ENCODE measurements around the gene IFITM1.
"Not testable (repeated sequence)": the region's sequence is repeated elsewhere in the genome, so short reads cannot be mapped to it uniquely, and the experiment has no call there.

The IFITM1 gene

DNA sequence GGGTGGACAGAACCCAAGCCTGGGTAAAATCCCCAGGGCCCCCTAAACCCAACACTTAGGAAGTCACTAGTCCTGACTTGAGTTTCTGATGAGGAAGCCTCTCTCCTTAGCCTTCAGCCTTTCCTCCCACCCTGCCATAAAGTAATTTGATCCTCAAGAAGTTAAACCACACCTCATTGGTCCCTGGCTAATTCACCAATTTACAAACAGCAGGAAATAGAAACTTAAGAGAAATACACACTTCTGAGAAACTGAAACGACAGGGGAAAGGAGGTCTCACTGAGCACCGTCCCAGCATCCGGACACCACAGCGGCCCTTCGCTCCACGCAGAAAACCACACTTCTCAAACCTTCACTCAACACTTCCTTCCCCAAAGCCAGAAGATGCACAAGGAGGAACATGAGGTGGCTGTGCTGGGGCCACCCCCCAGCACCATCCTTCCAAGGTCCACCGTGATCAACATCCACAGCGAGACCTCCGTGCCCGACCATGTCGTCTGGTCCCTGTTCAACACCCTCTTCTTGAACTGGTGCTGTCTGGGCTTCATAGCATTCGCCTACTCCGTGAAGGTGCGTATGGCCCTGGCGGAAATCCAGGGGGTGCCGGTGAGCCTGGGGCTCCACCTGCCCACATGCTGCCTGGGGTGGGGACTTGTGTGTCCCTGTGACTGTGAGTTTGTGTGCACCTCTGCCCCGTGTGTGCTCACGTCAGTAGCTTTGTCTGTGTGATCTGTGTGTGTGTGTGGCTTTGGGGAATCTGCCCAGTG lies at the start of gene IFITM1:
TSS of gene IFITM1 (plus strand) at position 254 of the 767 bp plus-strand sequence. CDS start at position 385, 131 bp downstream.
- FAIRE-seq = no peak

GRCh38 chr11:266676-267439 lies 47.0 kb upstream of the IFITM1 start:
- no peak for FAIRE-seq

DNA sequence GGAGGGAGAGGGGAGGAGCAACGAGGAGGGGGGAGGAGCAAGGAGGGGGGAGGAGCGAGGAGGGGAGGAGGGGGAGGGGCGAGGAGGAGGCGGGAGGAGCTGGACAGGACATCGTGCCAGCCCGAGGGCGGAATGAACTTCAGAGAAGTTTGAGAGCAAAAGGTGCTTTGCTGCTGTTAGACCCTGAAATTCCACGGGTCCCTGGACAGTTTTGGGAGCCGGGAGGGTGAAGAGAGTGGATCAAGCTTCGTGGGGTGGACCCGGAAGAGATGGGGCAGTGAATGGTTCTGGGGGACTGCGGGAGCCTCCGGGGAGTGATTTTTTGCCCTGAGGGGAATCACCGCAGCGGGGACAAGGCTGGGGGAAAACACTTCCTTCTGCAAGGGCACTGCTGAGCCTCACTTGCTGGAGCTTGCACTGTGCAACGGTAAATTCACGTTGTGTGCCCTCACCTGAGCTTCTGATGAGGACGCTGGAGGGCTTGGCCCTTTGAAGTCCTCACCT lies 46.3 kb upstream of the IFITM1 start:
- no peak for FAIRE-seq

GRCh38 chr11:268716-269145 lies 45.1 kb upstream of the IFITM1 start:
- FAIRE-seq = not testable (repeated sequence)

DNA sequence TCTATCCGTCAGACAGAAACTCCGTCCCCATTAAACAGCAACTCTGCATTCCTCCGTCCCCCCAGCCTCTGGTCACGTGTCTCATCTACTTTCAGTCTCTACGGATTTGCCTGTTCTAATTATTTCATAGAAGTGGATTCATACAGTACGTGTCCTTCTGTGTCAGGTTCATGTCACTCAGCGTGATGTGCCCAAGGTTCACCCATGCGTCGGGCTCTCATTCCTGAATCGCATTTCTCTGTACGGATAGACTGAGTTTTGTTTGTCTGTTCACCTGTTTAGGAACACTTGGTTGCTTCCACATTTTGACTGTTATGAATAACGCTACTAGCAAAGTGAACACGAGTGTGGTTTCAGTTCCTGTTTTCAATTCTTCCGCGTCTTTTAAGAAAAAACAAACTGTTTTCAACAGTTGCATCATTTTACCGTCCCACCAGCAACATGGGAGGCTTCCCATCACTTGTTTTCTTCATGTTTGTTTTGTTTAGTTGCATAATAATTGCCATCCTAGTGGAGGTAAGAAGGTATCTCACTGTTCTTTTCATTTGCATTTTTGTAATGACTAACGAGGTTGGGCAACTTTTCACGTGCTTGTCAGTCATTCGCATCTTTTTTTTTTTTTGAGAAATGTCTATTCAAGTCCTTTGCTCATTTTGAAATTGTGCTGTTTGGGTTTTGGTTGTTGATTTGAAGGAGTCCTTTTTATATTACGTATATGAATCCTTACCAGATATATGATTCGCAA lies 44.5 kb upstream of the IFITM1 start:
- FAIRE-seq = no peak

DNA sequence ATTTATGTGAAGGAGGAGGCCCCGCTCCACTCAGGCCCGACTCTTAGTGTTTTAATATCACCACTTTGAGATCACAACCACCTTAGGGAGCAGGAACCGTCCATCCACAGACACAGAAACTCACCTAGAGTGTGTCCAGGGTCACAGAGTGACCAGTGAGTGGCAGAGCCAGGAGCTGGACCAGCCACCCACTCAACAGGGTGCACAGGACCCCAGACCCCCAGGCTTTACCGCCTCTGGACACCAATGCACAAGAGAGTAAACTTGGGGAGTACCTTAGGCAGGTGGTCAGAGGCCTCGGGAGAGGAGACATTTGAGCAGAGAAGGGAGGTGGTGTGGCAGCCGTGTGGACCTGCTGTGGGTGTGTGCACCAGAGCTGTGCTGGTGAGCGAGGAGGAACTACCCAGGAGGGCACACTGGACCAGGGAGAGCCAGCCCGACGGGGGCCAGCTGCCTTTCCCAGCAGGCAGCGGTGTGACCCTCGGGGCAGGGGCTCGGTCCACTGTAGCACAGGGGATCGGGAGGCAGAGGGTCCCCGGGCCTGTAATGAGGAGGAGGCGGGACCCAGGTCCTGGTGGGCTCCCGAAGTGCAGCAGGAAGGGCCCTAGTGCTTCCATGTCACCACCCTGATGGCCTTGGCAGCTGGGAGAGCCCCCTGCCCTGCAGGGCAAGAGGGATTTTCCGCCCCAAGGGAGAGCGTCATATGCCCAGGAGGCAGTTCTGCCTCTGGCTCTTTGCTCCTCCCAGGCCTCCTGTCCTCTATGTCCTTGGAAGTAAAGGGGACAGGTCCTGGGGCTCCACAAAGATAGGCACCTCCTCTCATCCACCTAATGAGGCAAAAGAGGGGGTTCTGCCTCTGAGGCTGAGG lies 43.2 kb upstream of the IFITM1 start:
- no peak for FAIRE-seq

GRCh38 chr11:271319-271715 lies 42.5 kb upstream of the IFITM1 start:
- FAIRE-seq = no peak

DNA sequence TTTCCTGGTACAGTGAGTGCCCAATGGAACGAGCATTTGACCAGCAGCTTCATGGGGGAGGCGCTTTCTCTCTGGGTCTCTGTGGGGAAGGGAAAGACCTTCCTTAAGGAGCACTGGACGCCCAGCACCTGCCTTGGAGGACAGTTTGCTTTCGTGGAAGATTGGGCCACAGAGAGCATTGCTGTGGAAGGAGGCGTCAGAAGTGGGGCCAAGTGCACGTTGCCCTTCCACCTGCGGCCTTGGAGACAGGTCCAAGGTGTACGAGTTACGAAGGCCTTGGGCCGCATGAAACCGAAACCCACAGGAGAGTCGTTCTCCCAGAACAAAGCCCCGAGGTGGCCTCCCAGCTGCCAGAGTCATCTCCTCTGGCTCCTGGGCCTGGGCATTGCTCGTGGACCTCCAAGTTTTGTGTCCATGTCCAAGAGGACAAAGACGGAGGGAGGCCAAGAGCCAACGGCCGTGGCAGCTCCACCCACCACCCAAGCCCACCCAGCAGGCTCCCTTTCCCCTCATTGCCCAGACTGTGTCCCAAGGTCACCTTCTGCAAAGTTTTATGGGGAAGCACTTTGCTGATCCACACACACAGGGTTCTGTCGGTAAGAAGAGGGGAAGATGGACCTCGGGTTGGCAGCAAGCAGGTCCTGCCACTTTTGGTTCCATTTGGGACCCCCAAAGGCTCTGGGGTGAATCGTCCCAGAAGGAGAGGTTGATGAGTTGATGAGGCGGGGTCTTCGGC lies 41.5 kb upstream of the IFITM1 start:
- FAIRE-seq = no peak

DNA sequence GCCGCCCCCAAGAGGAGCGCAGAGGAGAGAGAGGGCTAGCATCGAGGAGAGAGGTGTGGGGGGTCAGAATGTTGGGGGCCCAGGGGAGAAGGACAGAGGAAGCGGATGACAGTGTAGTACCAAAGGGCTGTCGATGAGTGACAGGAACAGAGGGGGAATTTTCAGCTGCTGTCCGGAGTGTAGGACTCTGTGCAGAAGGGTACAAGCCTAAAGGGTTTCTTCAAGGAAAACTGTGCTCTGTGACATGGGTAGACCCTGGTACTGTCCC lies 41.0 kb upstream of the IFITM1 start:
- FAIRE-seq = no peak

GRCh38 chr11:276219-276618 lies 37.6 kb upstream of the IFITM1 start:
- FAIRE-seq = no peak

DNA sequence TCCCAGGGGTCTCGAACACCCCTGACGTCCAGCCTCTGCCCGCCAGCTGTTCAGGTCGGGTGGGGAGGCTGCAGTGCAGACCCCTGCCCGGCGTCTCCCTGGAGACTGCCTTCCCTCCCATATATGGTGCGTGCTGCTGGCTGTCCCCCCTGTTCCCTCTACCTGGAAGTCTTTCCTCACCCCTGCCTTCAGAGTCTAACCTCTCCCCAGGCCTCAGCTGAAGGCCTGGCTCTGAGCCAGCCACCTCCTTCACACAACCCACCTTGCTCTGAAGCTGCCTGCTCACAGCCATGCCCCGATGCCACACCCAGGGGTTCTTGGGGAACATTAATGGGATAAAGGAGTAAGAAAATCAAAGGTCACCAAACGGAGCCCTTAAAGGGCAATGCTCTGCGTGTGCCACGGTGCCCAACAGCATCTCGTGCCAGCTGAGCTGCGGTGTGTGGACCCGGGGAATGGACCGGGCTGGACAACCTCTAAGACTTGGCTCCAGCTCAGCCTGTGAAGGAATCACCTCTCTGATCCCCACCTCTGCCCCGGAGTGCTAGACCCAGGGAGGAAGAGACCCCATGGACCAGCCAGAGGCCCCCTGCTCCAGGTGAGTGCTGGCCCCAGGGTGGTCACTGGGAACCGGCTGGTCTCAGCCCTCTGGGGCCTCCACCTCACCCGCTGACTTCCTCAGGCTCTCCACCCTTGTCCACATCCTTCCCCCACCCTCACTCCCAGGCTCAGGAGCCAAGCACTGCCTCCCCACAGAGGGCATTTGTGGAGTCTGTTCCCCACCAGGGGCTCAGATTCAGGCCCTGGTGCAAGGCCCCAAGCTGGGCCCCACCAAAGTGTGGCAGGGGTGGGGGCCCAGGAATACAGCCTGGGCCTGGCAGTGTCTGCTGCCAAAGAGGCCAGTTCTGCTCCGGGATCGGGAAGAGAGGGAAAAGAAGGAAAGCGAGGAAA lies 35.6 kb upstream of the IFITM1 start, which contains the start of gene NLRP6:
TSS of gene NLRP6 (plus strand) at position 407 of the 951 bp plus-strand sequence. CDS start at position 570, 163 bp downstream.
- no peak for FAIRE-seq

DNA sequence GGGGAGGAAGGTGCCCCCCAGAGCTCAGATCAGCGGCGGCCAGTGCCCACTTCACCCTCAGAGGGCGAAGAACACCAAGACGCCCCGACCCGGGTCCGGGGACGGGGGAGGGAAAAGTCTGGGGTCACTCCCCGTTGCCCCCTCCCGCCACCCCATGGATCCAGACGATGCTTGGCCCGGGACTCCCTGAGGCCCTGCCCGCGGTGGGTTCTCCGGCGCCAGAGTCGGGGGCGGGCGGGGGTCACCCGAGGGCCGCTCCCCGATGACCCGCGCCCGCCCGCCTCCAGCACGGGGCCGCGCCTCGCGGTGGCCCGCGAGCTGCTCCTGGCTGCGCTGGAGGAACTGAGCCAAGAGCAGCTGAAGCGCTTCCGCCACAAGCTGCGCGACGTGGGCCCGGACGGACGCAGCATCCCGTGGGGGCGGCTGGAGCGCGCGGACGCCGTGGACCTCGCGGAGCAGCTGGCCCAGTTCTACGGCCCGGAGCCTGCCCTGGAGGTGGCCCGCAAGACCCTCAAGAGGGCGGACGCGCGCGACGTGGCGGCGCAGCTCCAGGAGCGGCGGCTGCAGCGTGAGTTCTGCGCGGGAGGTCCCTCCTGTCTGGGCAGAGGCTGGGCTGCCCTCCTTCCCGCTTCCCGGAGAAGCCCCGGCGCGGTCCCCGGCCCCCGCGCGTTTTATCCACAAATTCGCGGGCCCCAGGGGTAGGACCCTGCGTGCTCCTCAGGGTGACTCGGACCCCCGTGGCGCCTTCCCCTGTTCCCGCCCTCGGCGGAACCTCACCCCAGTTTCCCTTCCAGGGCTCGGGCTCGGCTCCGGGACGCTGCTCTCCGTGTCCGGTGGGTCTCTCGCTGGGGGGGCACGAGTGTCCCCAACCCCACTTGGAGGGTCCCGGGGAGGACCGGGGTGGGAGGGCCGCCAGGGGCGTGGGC lies 34.5 kb upstream of the IFITM1 start:
- FAIRE-seq = no peak

GRCh38 chr11:279966-280705 lies 33.7 kb upstream of the IFITM1 start:
- no peak for FAIRE-seq

DNA sequence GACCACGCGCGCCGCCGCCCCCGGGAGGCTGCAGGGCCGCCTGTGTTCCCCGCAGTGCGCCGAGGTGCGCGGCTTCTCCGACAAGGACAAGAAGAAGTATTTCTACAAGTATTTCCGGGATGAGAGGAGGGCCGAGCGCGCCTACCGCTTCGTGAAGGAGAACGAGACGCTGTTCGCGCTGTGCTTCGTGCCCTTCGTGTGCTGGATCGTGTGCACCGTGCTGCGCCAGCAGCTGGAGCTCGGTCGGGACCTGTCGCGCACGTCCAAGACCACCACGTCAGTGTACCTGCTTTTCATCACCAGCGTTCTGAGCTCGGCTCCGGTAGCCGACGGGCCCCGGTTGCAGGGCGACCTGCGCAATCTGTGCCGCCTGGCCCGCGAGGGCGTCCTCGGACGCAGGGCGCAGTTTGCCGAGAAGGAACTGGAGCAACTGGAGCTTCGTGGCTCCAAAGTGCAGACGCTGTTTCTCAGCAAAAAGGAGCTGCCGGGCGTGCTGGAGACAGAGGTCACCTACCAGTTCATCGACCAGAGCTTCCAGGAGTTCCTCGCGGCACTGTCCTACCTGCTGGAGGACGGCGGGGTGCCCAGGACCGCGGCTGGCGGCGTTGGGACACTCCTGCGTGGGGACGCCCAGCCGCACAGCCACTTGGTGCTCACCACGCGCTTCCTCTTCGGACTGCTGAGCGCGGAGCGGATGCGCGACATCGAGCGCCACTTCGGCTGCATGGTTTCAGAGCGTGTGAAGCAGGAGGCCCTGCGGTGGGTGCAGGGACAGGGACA lies 32.9 kb upstream of the IFITM1 start:
- FAIRE-seq = no peak

DNA sequence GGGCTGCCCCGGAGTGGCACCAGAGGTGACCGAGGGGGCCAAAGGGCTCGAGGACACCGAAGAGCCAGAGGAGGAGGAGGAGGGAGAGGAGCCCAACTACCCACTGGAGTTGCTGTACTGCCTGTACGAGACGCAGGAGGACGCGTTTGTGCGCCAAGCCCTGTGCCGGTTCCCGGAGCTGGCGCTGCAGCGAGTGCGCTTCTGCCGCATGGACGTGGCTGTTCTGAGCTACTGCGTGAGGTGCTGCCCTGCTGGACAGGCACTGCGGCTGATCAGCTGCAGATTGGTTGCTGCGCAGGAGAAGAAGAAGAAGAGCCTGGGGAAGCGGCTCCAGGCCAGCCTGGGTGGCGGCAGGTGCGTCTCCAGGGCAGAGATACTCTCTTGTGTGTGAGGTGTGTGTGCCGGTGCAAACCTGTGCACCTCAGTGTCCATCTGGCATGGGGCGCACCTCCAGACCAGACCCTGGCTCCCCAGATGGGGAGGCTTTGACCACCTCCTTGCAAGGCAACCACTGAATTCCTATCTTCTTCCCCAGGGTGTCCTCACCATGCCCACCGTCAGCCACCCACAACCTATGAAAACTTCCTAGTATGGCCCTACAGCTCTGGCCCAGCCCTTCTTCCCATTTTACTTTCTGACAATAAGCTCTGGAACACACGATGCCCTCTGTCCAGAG lies 32.2 kb upstream of the IFITM1 start:
- FAIRE-seq = no peak

GRCh38 chr11:282171-282570 lies 31.7 kb upstream of the IFITM1 start:
- FAIRE-seq = no peak
